ENCODE data around the gene ATG7.

Gene ATG7

DNA sequence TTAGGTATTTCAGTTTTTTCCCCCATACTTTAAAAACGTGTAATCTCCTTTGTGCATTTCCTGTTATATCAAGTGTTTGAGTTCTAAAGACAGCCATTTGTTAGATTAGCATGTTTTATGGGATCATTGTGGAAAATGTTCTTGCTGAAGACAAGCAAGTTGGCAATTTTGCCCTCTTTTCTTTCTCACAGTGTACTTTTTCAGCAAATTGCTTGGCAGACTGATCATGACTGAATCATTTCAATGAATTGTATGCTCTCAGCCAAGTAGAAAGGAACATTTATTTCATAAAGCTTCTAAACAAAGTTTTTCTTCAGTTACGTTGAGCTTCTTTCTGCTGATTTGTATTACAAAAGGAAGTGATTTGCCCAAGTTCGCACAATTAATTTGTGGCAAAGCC, 51.6 kb downstream of the ATG7 start:
- no peak for DNase-seq (ENCODE audit: low read depth in 1 of 2, low spot score in 1 of 2)
- no peak overlapping the region for H3K4me3 ChIP-seq (replicated peaks; ENCODE audit: insufficient read depth, low read length)
- H3K27me3 ChIP-seq (ENCODE audit: insufficient read depth, poor library complexity, severe bottlenecking) = no peaks in the 10 kb centered on the region
- TF ChIP-seq, protein P1, sequence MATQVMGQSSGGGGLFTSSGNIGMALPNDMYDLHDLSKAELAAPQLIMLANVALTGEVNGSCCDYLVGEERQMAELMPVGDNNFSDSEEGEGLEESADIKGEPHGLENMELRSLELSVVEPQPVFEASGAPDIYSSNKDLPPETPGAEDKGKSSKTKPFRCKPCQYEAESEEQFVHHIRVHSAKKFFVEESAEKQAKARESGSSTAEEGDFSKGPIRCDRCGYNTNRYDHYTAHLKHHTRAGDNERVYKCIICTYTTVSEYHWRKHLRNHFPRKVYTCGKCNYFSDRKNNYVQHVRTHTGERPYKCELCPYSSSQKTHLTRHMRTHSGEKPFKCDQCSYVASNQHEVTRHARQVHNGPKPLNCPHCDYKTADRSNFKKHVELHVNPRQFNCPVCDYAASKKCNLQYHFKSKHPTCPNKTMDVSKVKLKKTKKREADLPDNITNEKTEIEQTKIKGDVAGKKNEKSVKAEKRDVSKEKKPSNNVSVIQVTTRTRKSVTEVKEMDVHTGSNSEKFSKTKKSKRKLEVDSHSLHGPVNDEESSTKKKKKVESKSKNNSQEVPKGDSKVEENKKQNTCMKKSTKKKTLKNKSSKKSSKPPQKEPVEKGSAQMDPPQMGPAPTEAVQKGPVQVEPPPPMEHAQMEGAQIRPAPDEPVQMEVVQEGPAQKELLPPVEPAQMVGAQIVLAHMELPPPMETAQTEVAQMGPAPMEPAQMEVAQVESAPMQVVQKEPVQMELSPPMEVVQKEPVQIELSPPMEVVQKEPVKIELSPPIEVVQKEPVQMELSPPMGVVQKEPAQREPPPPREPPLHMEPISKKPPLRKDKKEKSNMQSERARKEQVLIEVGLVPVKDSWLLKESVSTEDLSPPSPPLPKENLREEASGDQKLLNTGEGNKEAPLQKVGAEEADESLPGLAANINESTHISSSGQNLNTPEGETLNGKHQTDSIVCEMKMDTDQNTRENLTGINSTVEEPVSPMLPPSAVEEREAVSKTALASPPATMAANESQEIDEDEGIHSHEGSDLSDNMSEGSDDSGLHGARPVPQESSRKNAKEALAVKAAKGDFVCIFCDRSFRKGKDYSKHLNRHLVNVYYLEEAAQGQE (IDR thresholded peaks at IDR 0.05; ENCODE audit: insufficient replicate concordance, low read depth) = no peak
- TF ChIP-seq, protein P2, sequence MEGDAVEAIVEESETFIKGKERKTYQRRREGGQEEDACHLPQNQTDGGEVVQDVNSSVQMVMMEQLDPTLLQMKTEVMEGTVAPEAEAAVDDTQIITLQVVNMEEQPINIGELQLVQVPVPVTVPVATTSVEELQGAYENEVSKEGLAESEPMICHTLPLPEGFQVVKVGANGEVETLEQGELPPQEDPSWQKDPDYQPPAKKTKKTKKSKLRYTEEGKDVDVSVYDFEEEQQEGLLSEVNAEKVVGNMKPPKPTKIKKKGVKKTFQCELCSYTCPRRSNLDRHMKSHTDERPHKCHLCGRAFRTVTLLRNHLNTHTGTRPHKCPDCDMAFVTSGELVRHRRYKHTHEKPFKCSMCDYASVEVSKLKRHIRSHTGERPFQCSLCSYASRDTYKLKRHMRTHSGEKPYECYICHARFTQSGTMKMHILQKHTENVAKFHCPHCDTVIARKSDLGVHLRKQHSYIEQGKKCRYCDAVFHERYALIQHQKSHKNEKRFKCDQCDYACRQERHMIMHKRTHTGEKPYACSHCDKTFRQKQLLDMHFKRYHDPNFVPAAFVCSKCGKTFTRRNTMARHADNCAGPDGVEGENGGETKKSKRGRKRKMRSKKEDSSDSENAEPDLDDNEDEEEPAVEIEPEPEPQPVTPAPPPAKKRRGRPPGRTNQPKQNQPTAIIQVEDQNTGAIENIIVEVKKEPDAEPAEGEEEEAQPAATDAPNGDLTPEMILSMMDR (IDR thresholded peaks at IDR 0.05; ENCODE audit: insufficient read depth, low read length) = no peak
- TF ChIP-seq SPI1 (IDR thresholded peaks at IDR 0.05; ENCODE audit: borderline replicate concordance, low read depth) = no peak
- TF ChIP-seq POLR2AphosphoS5 (IDR thresholded peaks at IDR 0.05; ENCODE audit: low read depth) = no peak
- TF ChIP-seq GABPA (IDR thresholded peaks at IDR 0.05; ENCODE audit: low read depth) = no peak
- H3K27ac ChIP-seq (replicated peaks) = no peak overlapping the region

DNA sequence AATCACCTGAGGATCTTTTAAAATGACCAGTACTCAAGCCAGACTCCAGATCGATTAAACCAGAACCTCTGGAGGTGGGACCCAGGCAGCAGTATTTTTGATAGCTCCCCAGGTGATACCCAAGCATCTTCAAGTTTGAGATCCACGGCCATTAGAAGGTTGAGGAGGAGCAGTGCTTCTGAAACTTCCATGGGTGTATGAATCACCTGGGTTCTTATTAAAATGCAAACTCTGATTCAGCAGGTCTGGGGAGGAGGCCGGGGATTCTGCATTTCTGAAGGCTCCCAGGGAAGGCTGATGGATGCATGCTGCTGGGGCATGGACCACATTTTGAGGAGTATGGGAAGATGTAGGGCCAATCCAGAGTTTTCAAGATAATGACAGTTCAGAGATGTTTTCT, 55.4 kb downstream of the ATG7 start:
- no peak for DNase-seq (ENCODE audit: low read depth in 1 of 2, low spot score in 1 of 2)
- Histone ChIP-seq H3K27me3 (ENCODE audit: insufficient read depth, poor library complexity, severe bottlenecking) (no peaks in the 10 kb centered on the region), H3K27ac (replicated peaks) (no peak overlapping the region), H3K4me3 (replicated peaks; ENCODE audit: insufficient read depth, low read length) (no peak overlapping the region)
- TF ChIP-seq, protein P2 (IDR thresholded peaks at IDR 0.05; ENCODE audit: insufficient read depth, low read length) = no peak
- TF ChIP-seq SPI1 (IDR thresholded peaks at IDR 0.05; ENCODE audit: borderline replicate concordance, low read depth) = no peak

DNA sequence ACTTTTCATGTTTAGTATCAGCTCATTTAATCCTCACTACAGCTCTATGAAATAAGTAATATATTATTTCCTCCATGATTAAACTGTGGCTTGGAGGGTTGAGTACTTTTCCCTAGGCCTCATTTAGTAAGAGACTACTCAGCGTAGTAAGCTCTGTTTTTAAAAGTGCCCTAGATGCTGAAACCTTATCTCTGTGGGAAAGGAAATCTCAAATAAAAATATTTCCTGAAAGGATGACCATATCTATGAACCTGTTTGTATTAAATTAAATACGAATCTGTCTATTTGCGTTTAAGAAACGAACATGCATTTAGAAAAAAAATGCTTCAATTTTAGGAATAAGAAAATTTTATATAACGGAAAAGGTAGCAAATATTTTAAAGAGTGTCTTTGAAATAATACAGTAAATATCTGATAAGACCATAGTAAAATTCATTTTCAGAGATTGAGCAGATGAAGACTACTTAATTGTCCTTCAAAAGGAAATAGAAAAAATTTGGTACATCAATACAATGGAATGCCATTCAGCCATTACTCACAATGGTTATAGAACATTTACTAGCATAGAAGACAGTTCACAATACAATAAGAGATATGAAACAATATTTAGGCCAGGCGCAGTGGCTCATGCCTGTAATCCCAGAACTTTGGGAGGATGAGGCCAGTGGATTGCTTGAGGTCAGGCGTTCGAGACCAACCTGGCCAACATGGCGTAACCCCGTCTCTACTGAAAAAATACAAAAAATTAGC, 56.2 kb downstream of the ATG7 start:
- H3K4me3 ChIP-seq (replicated peaks; ENCODE audit: insufficient read depth, low read length) = no peak overlapping the region
- TF ChIP-seq GABPA (IDR thresholded peaks at IDR 0.05; ENCODE audit: low read depth) (no peak), SPI1 (IDR thresholded peaks at IDR 0.05; ENCODE audit: borderline replicate concordance, low read depth) (no peak), POLR2AphosphoS5 (IDR thresholded peaks at IDR 0.05; ENCODE audit: low read depth) (no peak)
- TF ChIP-seq, protein P2 (IDR thresholded peaks at IDR 0.05; ENCODE audit: insufficient read depth, low read length) = no peak
- TF ChIP-seq, protein P1 (IDR thresholded peaks at IDR 0.05; ENCODE audit: insufficient replicate concordance, low read depth) = no peak
- no peak for DNase-seq (ENCODE audit: low read depth in 1 of 2, low spot score in 1 of 2)

DNA sequence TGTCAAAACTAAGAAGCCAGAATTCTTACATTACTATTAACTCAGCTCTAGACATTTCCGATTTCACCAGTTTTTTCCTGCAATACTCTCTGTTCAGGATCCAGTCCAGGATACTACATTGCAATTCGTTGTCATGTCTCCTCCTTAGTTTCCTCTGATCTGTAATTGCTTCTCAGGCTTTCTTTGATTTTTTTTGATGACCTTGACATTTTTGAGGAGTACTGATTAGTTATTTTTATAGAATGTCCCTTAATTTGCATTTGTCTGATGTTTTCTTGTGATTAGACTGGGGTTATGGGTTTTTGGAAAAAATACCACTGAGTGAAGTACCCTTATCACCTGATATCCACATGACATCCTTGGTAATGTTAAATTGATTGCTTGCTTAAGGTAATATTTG, 57.6 kb downstream of the ATG7 start:
- Histone ChIP-seq H3K4me3 (replicated peaks; ENCODE audit: insufficient read depth, low read length) (no peak overlapping the region), H3K27me3 (ENCODE audit: insufficient read depth, poor library complexity, severe bottlenecking) (no peaks in the 10 kb centered on the region), H3K27ac (replicated peaks) (no peak overlapping the region)
- no peak for DNase-seq (ENCODE audit: low read depth in 1 of 2, low spot score in 1 of 2)
- TF ChIP-seq SPI1 (IDR thresholded peaks at IDR 0.05; ENCODE audit: borderline replicate concordance, low read depth) (no peak), GABPA (IDR thresholded peaks at IDR 0.05; ENCODE audit: low read depth) (no peak), POLR2AphosphoS5 (IDR thresholded peaks at IDR 0.05; ENCODE audit: low read depth) (no peak)
- TF ChIP-seq, protein P2 (IDR thresholded peaks at IDR 0.05; ENCODE audit: insufficient read depth, low read length) = no peak
- TF ChIP-seq, protein P1 (IDR thresholded peaks at IDR 0.05; ENCODE audit: insufficient replicate concordance, low read depth) = no peak

More for the DNA sequence above, 56.2 kb downstream of the ATG7 start:
- Histone ChIP-seq H3K27me3 (ENCODE audit: insufficient read depth, poor library complexity, severe bottlenecking) (no peaks in the 10 kb centered on the region), H3K27ac (replicated peaks) (no peak overlapping the region)

Measured in HL-60 (cell line).